SK-N-SH treated with all-trans-retinoic acid at 6 μM for 48 hours (cell line): ENCODE measurements around the gene HAPLN3.

ENCODE experiments used
- ATAC-seq: fragments of 200-7000 bp; cut with Tn5 transposase; 3 replicates; pipeline ENCODE4 v1.9.1; 2020; ENCODE audit warnings: mild to moderate bottlenecking, moderate library complexity
- ARNTL ChIP-seq: fragments of 450-650 bp; formaldehyde crosslinking; IDR thresholded peaks from 2 replicates; pipeline ENCODE4 v1.5.0; 2020; ENCODE audit warnings: low read depth, mild to moderate bottlenecking, moderate library complexity, borderline replicate concordance
- BACH2 ChIP-seq: fragments of 250-450 bp; sonication (Bioruptor Pico); IDR thresholded peaks from 2 replicates; pipeline ENCODE4 v1.9.0; 2021; ENCODE audit warnings: mild to moderate bottlenecking, borderline replicate concordance
- CSDC2 ChIP-seq: fragments of 250-450 bp; sonication (Bioruptor Pico); IDR thresholded peaks from 2 replicates; pipeline ENCODE4 v1.5.0; 2020; ENCODE audit warnings: mild to moderate bottlenecking, moderate library complexity
- CSRNP3 ChIP-seq: fragments of 250-450 bp; sonication (Bioruptor Pico); IDR thresholded peaks from 2 replicates; pipeline ENCODE4 v1.5.1; 2021; ENCODE audit warnings: mild to moderate bottlenecking, moderate library complexity
- ESRRG ChIP-seq: fragments of 250-450 bp; sonication (Bioruptor Pico); IDR thresholded peaks from 2 replicates; pipeline ENCODE4 v1.6.1; 2021; ENCODE audit warnings: mild to moderate bottlenecking
- GLIS3 ChIP-seq: fragments of 250-450 bp; sonication (Bioruptor Pico); IDR thresholded peaks from 2 replicates; pipeline ENCODE4 v1.5.0; 2020; ENCODE audit warnings: mild to moderate bottlenecking, moderate library complexity
- ISL1 ChIP-seq: fragments of 250-450 bp; sonication (Bioruptor Pico); IDR thresholded peaks from 2 replicates; pipeline ENCODE4 v2.1.2; 2022; ENCODE audit warnings: mild to moderate bottlenecking, moderate library complexity
- OSR1 ChIP-seq: fragments of 250-450 bp; sonication (Bioruptor Pico); IDR thresholded peaks from 2 replicates; pipeline ENCODE4 v1.8.0; 2022; ENCODE audit warnings: moderate library complexity, mild to moderate bottlenecking, inconsistent platforms
- PATZ1 ChIP-seq: fragments of 250-450 bp; sonication (Bioruptor Pico); IDR thresholded peaks from 2 replicates; pipeline ENCODE4 v1.8.0; 2020; ENCODE audit warnings: mild to moderate bottlenecking, moderate library complexity, borderline replicate concordance
- POU6F1 ChIP-seq: fragments of 250-450 bp; sonication (Bioruptor Pico); IDR thresholded peaks from 2 replicates; pipeline ENCODE4 v1.8.0; 2021; ENCODE audit warnings: low read depth, mild to moderate bottlenecking, moderate library complexity, borderline replicate concordance
- PPARA ChIP-seq: fragments of 250-450 bp; sonication (Bioruptor Pico); IDR thresholded peaks from 2 replicates; pipeline ENCODE4 v1.5.0; 2020; ENCODE audit warnings: mild to moderate bottlenecking, borderline replicate concordance
- RARB ChIP-seq: fragments of 250-450 bp; sonication (Bioruptor Pico); IDR thresholded peaks from 2 replicates; pipeline ENCODE4 v1.8.0; 2021; ENCODE audit warnings: mild to moderate bottlenecking, moderate library complexity
- SNAI2 ChIP-seq: fragments of 250-450 bp; sonication (Bioruptor Pico); IDR thresholded peaks from 2 replicates; pipeline ENCODE4 v1.5.0; 2020; ENCODE audit warnings: mild to moderate bottlenecking, moderate library complexity
- TCF4 ChIP-seq: fragments of 250-450 bp; sonication (Bioruptor Pico); IDR thresholded peaks from 2 replicates; pipeline ENCODE4 v1.8.0; 2021; ENCODE audit warnings: mild to moderate bottlenecking, moderate library complexity, borderline replicate concordance
- TOX ChIP-seq: fragments of 250-450 bp; sonication (Bioruptor Pico); IDR thresholded peaks from 2 replicates; pipeline ENCODE4 v1.8.0; 2021; ENCODE audit warnings: mild to moderate bottlenecking, moderate library complexity, borderline replicate concordance
- TSHZ2 ChIP-seq: fragments of 250-450 bp; sonication (Bioruptor Pico); IDR thresholded peaks from 2 replicates; pipeline ENCODE4 v1.5.0; 2020; ENCODE audit warnings: mild to moderate bottlenecking, moderate library complexity
- ZC3H10 ChIP-seq: fragments of 250-450 bp; sonication (Bioruptor Pico); IDR thresholded peaks from 2 replicates; pipeline ENCODE4 v1.5.1; 2021; ENCODE audit warnings: mild to moderate bottlenecking, moderate library complexity
- ZFP3 ChIP-seq: fragments of 250-450 bp; sonication (Bioruptor Pico); IDR thresholded peaks from 2 replicates; pipeline ENCODE4 v1.5.0; 2020; ENCODE audit warnings: mild to moderate bottlenecking, moderate library complexity
- ZFP30 ChIP-seq: fragments of 450-650 bp; formaldehyde crosslinking; IDR thresholded peaks from 2 replicates; pipeline ENCODE4 v1.5.0; 2022; ENCODE audit warnings: mild to moderate bottlenecking, moderate library complexity
- ZNF565 ChIP-seq: fragments of 450-650 bp; formaldehyde crosslinking; conservative IDR thresholded peaks from 2 replicates; pipeline ENCODE4 v1.5.0; 2020; ENCODE audit warnings: low read depth, mild to moderate bottlenecking, moderate library complexity
- ZNF70 ChIP-seq: fragments of 450-650 bp; formaldehyde crosslinking; IDR thresholded peaks from 2 replicates; pipeline ENCODE4 v1.5.0; 2020; ENCODE audit warnings: mild to moderate bottlenecking, moderate library complexity
- ZNF8 ChIP-seq: fragments of 450-650 bp; formaldehyde crosslinking; IDR thresholded peaks from 2 replicates; pipeline ENCODE4 v1.5.0; 2020; ENCODE audit warnings: mild to moderate bottlenecking, moderate library complexity

The HAPLN3 gene

GRCh38 chr15:88841236-88841635 is 54.1 kb downstream of the HAPLN3 start:
- TF ChIP-seq SNAI2 (CRISPR knock-in tag), result no peak
- no peak for TF ChIP-seq ZNF565
- TF ChIP-seq ISL1, result no peak
- TF ChIP-seq BACH2 (CRISPR knock-in tag), result no peak
- ATAC-seq, result no peak

- TF ChIP-seq PATZ1 (CRISPR knock-in tag) (no peak), ZNF8 (CRISPR knock-in tag) (no peak), ISL1 (no peak), RARB (CRISPR knock-in tag) (no peak), BACH2 (CRISPR knock-in tag) (no peak), ZFP3 (CRISPR knock-in tag) (no peak), ZC3H10 (no peak), TCF4 (CRISPR knock-in tag) (no peak), OSR1 (no peak)
- no peak for ATAC-seq
Observed at GRCh38 chr15:88839961-88840360, 55.4 kb downstream of the HAPLN3 start.

- no peak for TF ChIP-seq ISL1
- no peak for TF ChIP-seq TCF4 (CRISPR knock-in tag)
- TF ChIP-seq BACH2 (CRISPR knock-in tag), result no peak
- TF ChIP-seq ZNF565, result no peak
- no peak for TF ChIP-seq SNAI2 (CRISPR knock-in tag)
- TF ChIP-seq ZFP3 (CRISPR knock-in tag), result no peak
- no peak for TF ChIP-seq OSR1
- no peak for TF ChIP-seq ZNF70 (CRISPR knock-in tag)
- no peak for TF ChIP-seq PPARA (CRISPR knock-in tag)
Observed at GRCh38 chr15:88839146-88839545, 56.2 kb downstream of the HAPLN3 start.

GRCh38 chr15:88838667-88839066 is 56.7 kb downstream of the HAPLN3 start:
- ATAC-seq, result no peak
- TF ChIP-seq CSDC2 (CRISPR knock-in tag), result no peak
- TF ChIP-seq PPARA (CRISPR knock-in tag), result no peak
- TF ChIP-seq ZFP3 (CRISPR knock-in tag), result no peak
- TF ChIP-seq ZC3H10, result no peak
- no peak for TF ChIP-seq GLIS3 (CRISPR knock-in tag)

More at GRCh38 chr15:88839146-88839545, 56.2 kb downstream of the HAPLN3 start:
- ATAC-seq, result no peak

GRCh38 chr15:88835646-88836045 is 59.7 kb downstream of the HAPLN3 start:
- ATAC-seq, result no peak
- TF ChIP-seq ZFP30 (CRISPR knock-in tag) (no peak), ZC3H10 (no peak), TOX (no peak), PPARA (CRISPR knock-in tag) (no peak), CSRNP3 (CRISPR knock-in tag) (no peak), GLIS3 (CRISPR knock-in tag) (no peak), POU6F1 (CRISPR knock-in tag) (no peak), ZNF565 (no peak), ZNF8 (CRISPR knock-in tag) (no peak), ARNTL (CRISPR knock-in tag) (no peak), SNAI2 (CRISPR knock-in tag) (no peak), ZFP3 (CRISPR knock-in tag) (no peak), OSR1 (no peak), CSDC2 (CRISPR knock-in tag) (no peak), TSHZ2 (CRISPR knock-in tag) (no peak), TCF4 (CRISPR knock-in tag) (no peak), ESRRG (CRISPR knock-in tag) (no peak)
